OCI-LY3 (cell line): Measurements from ENCODE around the gene MKLN1.

Experiments used
- H2AFZ ChIP-seq: fragments of 200-600, 300-600 bp; shearing (Covaris generic); 2 replicates; pipeline ENCODE4 v1.6.0; 2014; ENCODE audit warnings: antibody characterized with exemption, low read depth, low read length
- H3K27ac ChIP-seq: fragments of 200-600, 300-600 bp; sonication (generic); 2 replicates; pipeline ENCODE4 v1.5.1; 2014; ENCODE audit warnings: mild to moderate bottlenecking, low read length, moderate library complexity, mixed read lengths
- H3K27me3 ChIP-seq: fragments of 200-600, 300-600 bp; sonication (generic); 2 replicates; pipeline ENCODE4 v1.6.1; 2014; ENCODE audit warnings: low read depth, low read length, mixed read lengths
- H3K36me3 ChIP-seq: fragments of 200-600, 300-600 bp; sonication (generic); replicated peaks from 2 replicates; pipeline ENCODE3; 2014; ENCODE audit warnings: low read depth, low read length, mixed read lengths
- H3K4me1 ChIP-seq: fragments of 300-600, 200-600 bp; sonication (generic); 2 replicates; pipeline ENCODE4 v1.6.1; 2014; ENCODE audit warnings: low read length, mixed read lengths
- H3K4me2 ChIP-seq: fragments of 200-600, 300-600 bp; sonication (generic); 2 replicates; pipeline ENCODE4 v1.6.1; 2014; ENCODE audit warnings: low read length, mixed read lengths
- H3K4me3 ChIP-seq: fragments of 300-600, 200-600 bp; sonication (generic); 2 replicates; pipeline ENCODE4 v1.5.1; 2014; ENCODE audit warnings: antibody characterized with exemption, mild to moderate bottlenecking, low read length, moderate library complexity
- H3K79me2 ChIP-seq: fragments of 300-600, 200-600 bp; shearing (Covaris generic); 2 replicates; pipeline ENCODE4 v1.6.1; 2014; ENCODE audit warnings: mild to moderate bottlenecking, low read length, mixed read lengths
- H3K9ac ChIP-seq: fragments of 300-600, 200-600 bp; shearing (Covaris generic); 2 replicates; pipeline ENCODE4 v1.6.0; 2014; ENCODE audit warnings: mild to moderate bottlenecking, low read length, moderate library complexity
- H3K9me3 ChIP-seq: fragments of 200-600, 300-600 bp; shearing (Covaris generic); 2 replicates; pipeline ENCODE4 v1.6.1; 2014; ENCODE audit warnings: low read length, mixed read lengths; ENCODE audit not compliant: insufficient read depth
- H4K20me1 ChIP-seq: fragments of 200-600, 300-600 bp; sonication (generic); 2 replicates; pipeline ENCODE4 v1.6.1; 2016; ENCODE audit warnings: low read length, mixed read lengths; ENCODE audit not compliant: insufficient read depth
- CTCF ChIP-seq: fragments of 200-600, 300-600 bp; sonication (generic); IDR thresholded peaks from 2 replicates; pipeline ENCODE4 v1.5.1; 2014; ENCODE audit warnings: antibody characterized with exemption, low read length, low read depth
- EZH2phosphoT487 ChIP-seq: fragments of 200-600 bp; shearing (Covaris generic); IDR thresholded peaks from 2 replicates; pipeline ENCODE4 v1.6.1; 2018; ENCODE audit warnings: antibody characterized with exemption, mixed run types, low read depth

MKLN1 gene

GRCh38 chr7:131498237-131498885 lies 170.7 kb downstream of the MKLN1 start:
- no peak overlapping the region for H3K9ac ChIP-seq
- peaks cover 12% of the 10 kb centered on the region for H3K36me3 ChIP-seq
- H3K79me2 ChIP-seq: no peaks in the 10 kb centered on the region
- H3K9me3 ChIP-seq: no peaks in the 10 kb centered on the region
- H3K4me1 ChIP-seq: no peaks in the 10 kb centered on the region
- H3K27ac ChIP-seq: no peak overlapping the region
- no peak overlapping the region for H3K4me2 ChIP-seq
- no peaks in the 10 kb centered on the region for H4K20me1 ChIP-seq
- H3K27me3 ChIP-seq: no peaks in the 10 kb centered on the region
- no peak overlapping the region for H2AFZ ChIP-seq
- H3K4me3 ChIP-seq: no peak overlapping the region
- no peak for TF ChIP-seq CTCF
- TF ChIP-seq EZH2phosphoT487: no peak

- H3K27ac ChIP-seq: no peak overlapping the region
- no peaks in the 10 kb centered on the region for H4K20me1 ChIP-seq
- no peak overlapping the region for H2AFZ ChIP-seq
- no peaks in the 10 kb centered on the region for H3K9me3 ChIP-seq
- no peak overlapping the region for H3K4me2 ChIP-seq
- H3K27me3 ChIP-seq: no peaks in the 10 kb centered on the region
- no peaks in the 10 kb centered on the region for H3K79me2 ChIP-seq
- H3K9ac ChIP-seq: no peak overlapping the region
- TF ChIP-seq CTCF (no peak), EZH2phosphoT487 (no peak)
- H3K4me3 ChIP-seq: no peak overlapping the region
- peaks cover 12% of the 10 kb centered on the region for H3K36me3 ChIP-seq
- H3K4me1 ChIP-seq: peaks cover 1% of the 10 kb centered on the region; the same call in 1 of the 2 replicates
Measured at GRCh38 chr7:131499801-131500200, 172.1 kb downstream of the MKLN1 start.

GRCh38 chr7:131500357-131500756 lies 172.7 kb downstream of the MKLN1 start:
- H3K27ac ChIP-seq: no peak overlapping the region
- H3K4me2 ChIP-seq: no peak overlapping the region
- H3K79me2 ChIP-seq: no peaks in the 10 kb centered on the region
- H3K4me1 ChIP-seq: peaks cover 4% of the 10 kb centered on the region; the same call in 1 of the 2 replicates
- H3K27me3 ChIP-seq: no peaks in the 10 kb centered on the region
- peaks cover 12% of the 10 kb centered on the region for H3K36me3 ChIP-seq
- H4K20me1 ChIP-seq: no peaks in the 10 kb centered on the region
- H3K4me3 ChIP-seq: no peak overlapping the region
- no peak overlapping the region for H2AFZ ChIP-seq
- TF ChIP-seq CTCF: no peak
- TF ChIP-seq EZH2phosphoT487: no peak
- no peak overlapping the region for H3K9ac ChIP-seq
- no peaks in the 10 kb centered on the region for H3K9me3 ChIP-seq

- peaks cover 12% of the 10 kb centered on the region for H3K36me3 ChIP-seq
- no peak overlapping the region for H3K9ac ChIP-seq
- no peaks in the 10 kb centered on the region for H3K79me2 ChIP-seq
- H3K4me2 ChIP-seq: no peak overlapping the region
- H2AFZ ChIP-seq: no peak overlapping the region
- H4K20me1 ChIP-seq: no peaks in the 10 kb centered on the region
- no peak overlapping the region for H3K4me3 ChIP-seq
- no peaks in the 10 kb centered on the region for H3K27me3 ChIP-seq
- no peak for TF ChIP-seq CTCF
- TF ChIP-seq EZH2phosphoT487: no peak
- H3K4me1 ChIP-seq: peaks cover 4% of the 10 kb centered on the region; the same call in 1 of the 2 replicates
- H3K27ac ChIP-seq: no peak overlapping the region
- H3K9me3 ChIP-seq: no peaks in the 10 kb centered on the region
Measured at GRCh38 chr7:131501422-131501821, 173.7 kb downstream of the MKLN1 start.
